PC-9 (cell line): ENCODE measurements around the gene FAM120B.

Experiments used
- CTCF ChIP-seq: fragments of 200-600 bp; sonication (generic); conservative IDR thresholded peaks from 2 replicates; pipeline ENCODE4 v1.6.1; 2017; ENCODE audit warnings: mixed run types, antibody characterized with exemption, mild to moderate bottlenecking, moderate library complexity
- EZH2 ChIP-seq: fragments of 200-600 bp; sonication (generic); IDR thresholded peaks from 2 replicates; pipeline ENCODE4 v1.8.0; 2017; ENCODE audit warnings: antibody characterized with exemption, low read depth

GRCh38 chr6:170273681-170274080 lies 32.9 kb upstream of the FAM120B start:
- no peak for TF ChIP-seq EZH2
- TF ChIP-seq CTCF = no peak
